ENCODE results near the gene TPT1. TPM values are rescaled to one million over a fixed set of nuclear protein-coding genes. Genes with fewer than 3 reads are reported as not detected.
"Not testable (repeated sequence)": the region's sequence is repeated elsewhere in the genome, so short reads cannot be mapped to it uniquely, and the experiment has no call there.

The TPT1 gene
- total and polyA plus RNA-seq, 2 experiments from 2014 or later: 1,047 to 6,453 TPM

- H3K27me3 ChIP-seq: no peaks in the 10 kb centered on the region
- no peaks in the 10 kb centered on the region for H3K36me3 ChIP-seq (replicated peaks; ENCODE audit: insufficient read depth, low read depth)
- no peaks in the 10 kb centered on the region for H3K4me1 ChIP-seq (ENCODE audit: insufficient read depth)
- TF ChIP-seq EZH2phosphoT487 (IDR thresholded peaks at IDR 0.05; ENCODE audit: low read depth, severe bottlenecking, unreplicated experiment) (no peak), EZH2 (IDR thresholded peaks at IDR 0.05; ENCODE audit: borderline replicate concordance) (no peak)
- TF ChIP-seq, protein P1, sequence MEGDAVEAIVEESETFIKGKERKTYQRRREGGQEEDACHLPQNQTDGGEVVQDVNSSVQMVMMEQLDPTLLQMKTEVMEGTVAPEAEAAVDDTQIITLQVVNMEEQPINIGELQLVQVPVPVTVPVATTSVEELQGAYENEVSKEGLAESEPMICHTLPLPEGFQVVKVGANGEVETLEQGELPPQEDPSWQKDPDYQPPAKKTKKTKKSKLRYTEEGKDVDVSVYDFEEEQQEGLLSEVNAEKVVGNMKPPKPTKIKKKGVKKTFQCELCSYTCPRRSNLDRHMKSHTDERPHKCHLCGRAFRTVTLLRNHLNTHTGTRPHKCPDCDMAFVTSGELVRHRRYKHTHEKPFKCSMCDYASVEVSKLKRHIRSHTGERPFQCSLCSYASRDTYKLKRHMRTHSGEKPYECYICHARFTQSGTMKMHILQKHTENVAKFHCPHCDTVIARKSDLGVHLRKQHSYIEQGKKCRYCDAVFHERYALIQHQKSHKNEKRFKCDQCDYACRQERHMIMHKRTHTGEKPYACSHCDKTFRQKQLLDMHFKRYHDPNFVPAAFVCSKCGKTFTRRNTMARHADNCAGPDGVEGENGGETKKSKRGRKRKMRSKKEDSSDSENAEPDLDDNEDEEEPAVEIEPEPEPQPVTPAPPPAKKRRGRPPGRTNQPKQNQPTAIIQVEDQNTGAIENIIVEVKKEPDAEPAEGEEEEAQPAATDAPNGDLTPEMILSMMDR (IDR thresholded peaks at IDR 0.05; ENCODE audit: poor library complexity): no peak
- whole genome bisulfite sequencing (ENCODE audit: low lambda C conversion rate, missing lambda C conversion rate): 93% methylated on average over 8 of the region's 8 CpGs
- H3K4me2 ChIP-seq: no peak overlapping the region
- H3K27ac ChIP-seq: no peak overlapping the region
- H3K4me3 ChIP-seq: no peak overlapping the region
- peaks cover 2% of the 10 kb centered on the region for H3K79me2 ChIP-seq
- no peaks in the 10 kb centered on the region for H4K20me1 ChIP-seq (ENCODE audit: insufficient read depth, poor library complexity, severe bottlenecking)
- DNase-seq (ENCODE audit: low spot score): no peak
- H2AFZ ChIP-seq: no peak overlapping the region
- H3K9me2 ChIP-seq (replicated peaks; ENCODE audit: insufficient read depth): no peaks in the 10 kb centered on the region
- H3K9me3 ChIP-seq (ENCODE audit: low read depth): no peaks in the 10 kb centered on the region
Measured at GRCh38 chr13:45350152-45350551, 9.2 kb upstream of the TPT1 start.

DNA sequence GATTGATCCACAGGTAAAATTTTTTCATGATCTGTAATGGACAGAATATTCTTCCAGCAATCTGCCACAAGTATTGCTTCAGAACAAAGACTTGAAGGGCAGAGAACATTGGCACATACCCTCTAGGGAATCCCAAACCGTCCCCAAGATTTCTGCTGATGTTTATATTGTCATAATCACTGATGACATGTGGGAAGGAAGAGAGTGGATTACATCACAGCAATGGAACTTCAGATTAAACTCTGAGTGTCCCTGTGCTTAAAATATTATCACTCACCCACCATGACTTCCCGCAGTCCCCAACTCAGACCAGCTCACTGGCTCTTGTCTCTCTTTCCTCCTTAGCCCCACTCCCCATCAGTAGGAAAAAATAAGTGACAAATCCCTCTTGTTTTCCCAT, 8.5 kb upstream of the TPT1 start:
- TF ChIP-seq EZH2 (IDR thresholded peaks at IDR 0.05; ENCODE audit: borderline replicate concordance) (no peak), EZH2phosphoT487 (IDR thresholded peaks at IDR 0.05; ENCODE audit: low read depth, severe bottlenecking, unreplicated experiment) (no peak)
- TF ChIP-seq, protein P1 (IDR thresholded peaks at IDR 0.05; ENCODE audit: poor library complexity): no peak
- Histone ChIP-seq H3K36me3 (replicated peaks; ENCODE audit: insufficient read depth, low read depth) (no peaks in the 10 kb centered on the region), H3K27me3 (no peaks in the 10 kb centered on the region), H3K9me3 (ENCODE audit: low read depth) (no peaks in the 10 kb centered on the region), H3K4me3 (no peak overlapping the region), H2AFZ (no peak overlapping the region), H3K4me2 (no peak overlapping the region), H3K9me2 (replicated peaks; ENCODE audit: insufficient read depth) (no peaks in the 10 kb centered on the region), H3K79me2 (peaks cover 6% of the 10 kb centered on the region), H3K27ac (no peak overlapping the region), H4K20me1 (ENCODE audit: insufficient read depth, poor library complexity, severe bottlenecking) (no peaks in the 10 kb centered on the region), H3K4me1 (ENCODE audit: insufficient read depth) (no peaks in the 10 kb centered on the region)
- WGBS (ENCODE audit: low lambda C conversion rate, missing lambda C conversion rate): 82% methylated on average over 2 of the region's 2 CpGs
- no peak for DNase-seq (ENCODE audit: low spot score)

DNA sequence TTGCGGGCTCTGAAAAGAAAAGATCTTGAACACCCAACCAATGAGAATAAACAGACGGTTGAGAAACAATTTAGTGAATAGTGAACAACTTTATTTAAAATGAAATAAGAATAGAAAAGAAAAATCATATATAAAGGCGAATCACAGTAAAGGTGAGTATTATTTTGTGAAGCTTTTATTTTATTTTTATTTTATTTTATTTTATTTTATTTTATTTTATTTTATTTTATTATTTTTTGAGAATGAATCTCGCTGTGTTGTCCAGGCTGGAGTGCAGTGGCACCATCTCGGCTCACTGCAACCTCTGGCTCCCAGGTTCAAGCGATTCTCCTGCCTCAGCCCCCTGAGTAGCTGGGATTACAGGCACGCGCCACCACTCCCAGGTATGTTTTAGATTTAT, 3.1 kb upstream of the TPT1 start:
- not testable (repeated sequence) for H2AFZ ChIP-seq; H3K9me2 ChIP-seq (replicated peaks; ENCODE audit: insufficient read depth); H3K4me2 ChIP-seq; H3K27ac ChIP-seq; H3K27me3 ChIP-seq; H3K4me3 ChIP-seq; DNase-seq (ENCODE audit: low spot score); H3K9me3 ChIP-seq (ENCODE audit: low read depth); H3K36me3 ChIP-seq (replicated peaks; ENCODE audit: insufficient read depth, low read depth)
- peaks cover 11% of the 10 kb centered on the region for H3K4me1 ChIP-seq (ENCODE audit: insufficient read depth)
- H4K20me1 ChIP-seq (ENCODE audit: insufficient read depth, poor library complexity, severe bottlenecking): peaks cover 13% of the 10 kb centered on the region
- 97% methylated on average over 8 of the region's 8 CpGs for WGBS (ENCODE audit: low lambda C conversion rate, missing lambda C conversion rate)
- peaks cover 47% of the 10 kb centered on the region for H3K79me2 ChIP-seq

GRCh38 chr13:45343102-45343501, 2.1 kb upstream of the TPT1 start:
- not testable (repeated sequence) for H3K4me3 ChIP-seq; DNase-seq (ENCODE audit: low spot score); H2AFZ ChIP-seq; H3K27me3 ChIP-seq; H3K4me2 ChIP-seq; H3K9me2 ChIP-seq (replicated peaks; ENCODE audit: insufficient read depth); H3K27ac ChIP-seq; H3K9me3 ChIP-seq (ENCODE audit: low read depth)
- H4K20me1 ChIP-seq (ENCODE audit: insufficient read depth, poor library complexity, severe bottlenecking): peaks cover 22% of the 10 kb centered on the region
- H3K79me2 ChIP-seq: peaks cover 56% of the 10 kb centered on the region
- 97% methylated on average over 9 of the region's 9 CpGs for WGBS (ENCODE audit: low lambda C conversion rate, missing lambda C conversion rate)
- H3K36me3 ChIP-seq (replicated peaks; ENCODE audit: insufficient read depth, low read depth): peaks cover 13% of the 10 kb centered on the region
- peaks cover 20% of the 10 kb centered on the region for H3K4me1 ChIP-seq (ENCODE audit: insufficient read depth)

DNA sequence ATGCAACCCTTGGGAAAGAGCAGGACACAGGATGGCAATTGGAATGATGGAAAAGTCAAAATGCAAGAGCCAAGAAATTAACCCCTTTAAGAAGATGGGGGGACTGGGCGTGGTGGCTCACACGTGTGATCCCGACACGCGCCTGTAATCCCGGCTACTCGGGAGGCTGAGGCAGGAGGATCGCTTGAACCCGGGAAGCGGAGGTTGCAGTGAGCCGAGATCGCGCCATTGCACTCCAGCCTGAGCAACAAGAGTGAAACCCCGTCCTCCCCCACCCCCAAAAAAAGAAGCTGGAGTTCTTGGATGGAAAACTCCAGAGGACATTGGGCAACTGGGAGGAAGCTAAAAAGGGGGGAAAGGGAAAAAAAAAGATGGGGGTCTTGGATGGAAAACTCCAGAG, 1.7 kb upstream of the TPT1 start:
- peaks cover 22% of the 10 kb centered on the region for H3K4me1 ChIP-seq (ENCODE audit: insufficient read depth)
- peak overlapping the region; percentile 74 for H3K4me2 ChIP-seq
- WGBS (ENCODE audit: low lambda C conversion rate, missing lambda C conversion rate): 97% methylated on average over 14 of the region's 14 CpGs
- peak overlapping the region; percentile 95 for H3K27ac ChIP-seq
- peak overlapping the region; percentile 52 for H3K4me3 ChIP-seq
- H3K9me3 ChIP-seq (ENCODE audit: low read depth); H3K27me3 ChIP-seq; H3K9me2 ChIP-seq (replicated peaks; ENCODE audit: insufficient read depth); H2AFZ ChIP-seq; DNase-seq (ENCODE audit: low spot score): not testable (repeated sequence)
- H3K36me3 ChIP-seq (replicated peaks; ENCODE audit: insufficient read depth, low read depth): peaks cover 13% of the 10 kb centered on the region
- peaks cover 27% of the 10 kb centered on the region for H4K20me1 ChIP-seq (ENCODE audit: insufficient read depth, poor library complexity, severe bottlenecking)
- peaks cover 59% of the 10 kb centered on the region for H3K79me2 ChIP-seq
